CD4-positive, alpha-beta T cell treated with Interleukin-1 beta for 1 hour (primary cell): ENCODE measurements around the gene BMP3.

Experiments used
- DNase-seq, 2 donors: peaks; one replicate each; pipeline ENCODE4 v3.0.0-alpha.2; 2020 to 2022

The BMP3 gene

GRCh38 chr4:81042578-81043365 lies 12.3 kb downstream of the BMP3 start:
- DNase-seq, result no peak

GRCh38 chr4:81049330-81049729 lies 18.8 kb downstream of the BMP3 start:
- DNase-seq, result no peak

- no peak for DNase-seq
Measured at GRCh38 chr4:81049907-81050306, 19.4 kb downstream of the BMP3 start.

- peak; percentile 14 to 41 for DNase-seq
Measured at GRCh38 chr4:81052119-81053068, 21.9 kb downstream of the BMP3 start.

- no peak for DNase-seq
Measured at GRCh38 chr4:81058621-81059020, 28.1 kb downstream of the BMP3 start.

GRCh38 chr4:81060587-81061343 lies 30.3 kb downstream of the BMP3 start:
- no peak for DNase-seq

- DNase-seq, result no peak
Measured at GRCh38 chr4:81061344-81061730, 30.8 kb downstream of the BMP3 start.

GRCh38 chr4:81062001-81062400 lies 31.5 kb downstream of the BMP3 start:
- no peak for DNase-seq

- no peak for DNase-seq
Measured at GRCh38 chr4:81065446-81065845, 34.9 kb downstream of the BMP3 start.

GRCh38 chr4:81069706-81070331 lies 39.3 kb downstream of the BMP3 start:
- peak; percentile 46 to 64 for DNase-seq

- no peak for DNase-seq
Measured at GRCh38 chr4:81071013-81071412, 40.5 kb downstream of the BMP3 start.

GRCh38 chr4:81081156-81081555 lies 50.6 kb downstream of the BMP3 start:
- DNase-seq, result no peak

GRCh38 chr4:81084029-81084428 lies 53.5 kb downstream of the BMP3 start:
- no peak for DNase-seq

GRCh38 chr4:81084634-81085033 lies 54.1 kb downstream of the BMP3 start:
- no peak for DNase-seq

GRCh38 chr4:81085291-81085690 lies 54.8 kb downstream of the BMP3 start:
- no peak for DNase-seq

GRCh38 chr4:81085979-81086378 lies 55.5 kb downstream of the BMP3 start:
- DNase-seq, result no peak

- DNase-seq, result no peak
Measured at GRCh38 chr4:81093720-81094401, 63.4 kb downstream of the BMP3 start.

- no peak for DNase-seq
Measured at GRCh38 chr4:81095389-81095788, 64.9 kb downstream of the BMP3 start.

GRCh38 chr4:81096566-81096965 lies 66.1 kb downstream of the BMP3 start:
- no peak for DNase-seq

GRCh38 chr4:81102107-81102506 lies 71.6 kb downstream of the BMP3 start:
- no peak for DNase-seq

- DNase-seq, result no peak
Measured at GRCh38 chr4:81106150-81106549, 75.6 kb downstream of the BMP3 start.
